ENCODE measurements around the gene ATXN2L.

Gene ATXN2L

GRCh38 chr16:28842696-28843095 is 19.9 kb downstream of the ATXN2L start:
- no peak for DNase-seq
- Histone ChIP-seq H3K4me1 (peaks cover 0 to 26% (median 19%) of the 10 kb centered on the region in 4 donors), H3K27ac (no peak overlapping the region), H3K36me3 (peaks cover 31 to 46% (median 33%) of the 10 kb centered on the region in 3 donors), H3K4me3 (no peak overlapping the region), H3K27me3 (no peaks in the 10 kb centered on the region), H3K9me3 (no peaks in the 10 kb centered on the region)
- TF ChIP-seq CTCF (IDR thresholded peaks at IDR 0.05) = no peak
- intact Hi-C loops (cut with DNase I; ENCODE audit: low total_unique reads) = no loop called here

- Histone ChIP-seq H3K9me3 (no peaks in the 10 kb centered on the region), H3K4me1 (peaks cover 0 to 28% (median 19%) of the 10 kb centered on the region in 4 donors), H3K36me3 (peaks cover 30 to 38% (median 30%) of the 10 kb centered on the region in 3 donors), H3K27me3 (no peaks in the 10 kb centered on the region), H3K4me3 (no peak overlapping the region), H3K27ac (no peak overlapping the region)
- no peak for DNase-seq
- intact Hi-C loops (cut with DNase I; ENCODE audit: low total_unique reads) = no loop called here
- no peak for TF ChIP-seq CTCF (IDR thresholded peaks at IDR 0.05)
Observed at GRCh38 chr16:28843766-28844165, 21.0 kb downstream of the ATXN2L start.

GRCh38 chr16:28844226-28844885 is 21.6 kb downstream of the ATXN2L start:
- DNase-seq = no peak
- intact Hi-C loops (cut with DNase I; ENCODE audit: low total_unique reads) = no loop called here
- TF ChIP-seq CTCF (IDR thresholded peaks at IDR 0.05) = no peak

GRCh38 chr16:28845293-28845692 is 22.5 kb downstream of the ATXN2L start:
- intact Hi-C loops (cut with DNase I; ENCODE audit: low total_unique reads) = no loop called here
- DNase-seq = no peak
- Histone ChIP-seq H3K4me3 (peak overlapping the region; percentile 69 to 78), H3K36me3 (peaks cover 30 to 34% (median 30%) of the 10 kb centered on the region in 3 donors), H3K9me3 (no peaks in the 10 kb centered on the region), H3K4me1 (peaks cover 0 to 28% (median 19%) of the 10 kb centered on the region in 4 donors), H3K27me3 (no peaks in the 10 kb centered on the region), H3K27ac (peak overlapping the region; percentile 88 to 95)
- no peak for TF ChIP-seq CTCF (IDR thresholded peaks at IDR 0.05)

More at GRCh38 chr16:28844226-28844885, 21.6 kb downstream of the ATXN2L start:
- Histone ChIP-seq H3K27ac (no peak overlapping the region), H3K4me1 (peaks cover 0 to 28% (median 19%) of the 10 kb centered on the region in 4 donors), H3K27me3 (no peaks in the 10 kb centered on the region), H3K9me3 (no peaks in the 10 kb centered on the region), H3K36me3 (peaks cover 30 to 34% (median 30%) of the 10 kb centered on the region in 3 donors), H3K4me3 (no peak overlapping the region)

GRCh38 chr16:28845761-28846079 is 22.9 kb downstream of the ATXN2L start:
- DNase-seq = no peak
- Histone ChIP-seq H3K27me3 (no peaks in the 10 kb centered on the region), H3K9me3 (no peaks in the 10 kb centered on the region), H3K4me1 (peaks cover 0 to 28% (median 19%) of the 10 kb centered on the region in 4 donors), H3K27ac (peak overlapping the region; percentile 88 to 95), H3K36me3 (peaks cover 30 to 34% (median 30%) of the 10 kb centered on the region in 3 donors), H3K4me3 (peak overlapping the region; percentile 69 to 78)
- no peak for TF ChIP-seq CTCF (IDR thresholded peaks at IDR 0.05)
- intact Hi-C loops (cut with DNase I; ENCODE audit: low total_unique reads) = loop anchor here (2.0 kb wide), 2 partner anchors 21 to 79 kb away; partner anchors contain the start of gene RABEP2
